NB4 (cell line): Measurements from ENCODE around the gene DNAJB11.

Experiments
- DNase-seq: peaks from one replicate; pipeline ENCODE4 v3.0.0; 2010; ENCODE audit warnings: low read depth
- H3K4me3 ChIP-seq: one replicate; pipeline ENCODE4 v1.5.1; 2011; ENCODE audit warnings: mild to moderate bottlenecking, low read depth, low read length, moderate library complexity
- MYC ChIP-seq: IDR thresholded peaks from 2 replicates; pipeline ENCODE4 v1.6.1; 2011; ENCODE audit warnings: low read depth, low read length
- POLR2A ChIP-seq: IDR thresholded peaks from 2 replicates; pipeline ENCODE4 v1.6.1; 2011; ENCODE audit warnings: mild to moderate bottlenecking; ENCODE audit not compliant: insufficient read length; ENCODE audit errors: extremely low read depth
- TF ChIP-seq, protein P1 (sequence below): IDR thresholded peaks from one replicate; pipeline ENCODE4 v1.5.1; 2012; ENCODE audit warnings: low read depth, low read length
- TF ChIP-seq, protein P2 (sequence below): IDR thresholded peaks from 2 replicates; pipeline ENCODE4 v1.6.1; 2011; ENCODE audit warnings: low read depth, low read length

Gene DNAJB11

DNA sequence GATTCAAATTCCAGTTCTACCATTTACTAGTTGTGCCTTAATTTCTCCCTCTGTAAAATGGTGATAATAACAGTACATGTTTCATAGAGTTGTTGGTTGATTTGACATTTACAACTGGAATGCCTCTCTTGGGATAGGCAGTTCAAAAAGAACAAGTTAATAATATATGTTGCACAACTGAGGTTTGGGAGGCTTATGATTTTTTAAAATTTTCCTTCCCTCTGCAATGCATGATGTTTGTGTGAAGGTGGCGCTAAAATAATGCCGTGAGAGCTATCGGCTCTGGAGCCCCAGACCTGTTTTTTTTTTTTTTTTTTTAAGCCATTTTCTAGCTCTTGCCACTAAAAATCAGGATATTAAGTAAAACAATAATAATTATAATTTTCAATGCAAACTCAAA is 18.6 kb downstream of the DNAJB11 start:
- no peak overlapping the region for H3K4me3 ChIP-seq
- peak; percentile 44 for DNase-seq
- TF ChIP-seq POLR2A = no peak
- TF ChIP-seq, protein P1, sequence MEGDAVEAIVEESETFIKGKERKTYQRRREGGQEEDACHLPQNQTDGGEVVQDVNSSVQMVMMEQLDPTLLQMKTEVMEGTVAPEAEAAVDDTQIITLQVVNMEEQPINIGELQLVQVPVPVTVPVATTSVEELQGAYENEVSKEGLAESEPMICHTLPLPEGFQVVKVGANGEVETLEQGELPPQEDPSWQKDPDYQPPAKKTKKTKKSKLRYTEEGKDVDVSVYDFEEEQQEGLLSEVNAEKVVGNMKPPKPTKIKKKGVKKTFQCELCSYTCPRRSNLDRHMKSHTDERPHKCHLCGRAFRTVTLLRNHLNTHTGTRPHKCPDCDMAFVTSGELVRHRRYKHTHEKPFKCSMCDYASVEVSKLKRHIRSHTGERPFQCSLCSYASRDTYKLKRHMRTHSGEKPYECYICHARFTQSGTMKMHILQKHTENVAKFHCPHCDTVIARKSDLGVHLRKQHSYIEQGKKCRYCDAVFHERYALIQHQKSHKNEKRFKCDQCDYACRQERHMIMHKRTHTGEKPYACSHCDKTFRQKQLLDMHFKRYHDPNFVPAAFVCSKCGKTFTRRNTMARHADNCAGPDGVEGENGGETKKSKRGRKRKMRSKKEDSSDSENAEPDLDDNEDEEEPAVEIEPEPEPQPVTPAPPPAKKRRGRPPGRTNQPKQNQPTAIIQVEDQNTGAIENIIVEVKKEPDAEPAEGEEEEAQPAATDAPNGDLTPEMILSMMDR = peak; percentile 40
- TF ChIP-seq, protein P2, sequence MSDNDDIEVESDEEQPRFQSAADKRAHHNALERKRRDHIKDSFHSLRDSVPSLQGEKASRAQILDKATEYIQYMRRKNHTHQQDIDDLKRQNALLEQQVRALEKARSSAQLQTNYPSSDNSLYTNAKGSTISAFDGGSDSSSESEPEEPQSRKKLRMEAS = no peak

DNA sequence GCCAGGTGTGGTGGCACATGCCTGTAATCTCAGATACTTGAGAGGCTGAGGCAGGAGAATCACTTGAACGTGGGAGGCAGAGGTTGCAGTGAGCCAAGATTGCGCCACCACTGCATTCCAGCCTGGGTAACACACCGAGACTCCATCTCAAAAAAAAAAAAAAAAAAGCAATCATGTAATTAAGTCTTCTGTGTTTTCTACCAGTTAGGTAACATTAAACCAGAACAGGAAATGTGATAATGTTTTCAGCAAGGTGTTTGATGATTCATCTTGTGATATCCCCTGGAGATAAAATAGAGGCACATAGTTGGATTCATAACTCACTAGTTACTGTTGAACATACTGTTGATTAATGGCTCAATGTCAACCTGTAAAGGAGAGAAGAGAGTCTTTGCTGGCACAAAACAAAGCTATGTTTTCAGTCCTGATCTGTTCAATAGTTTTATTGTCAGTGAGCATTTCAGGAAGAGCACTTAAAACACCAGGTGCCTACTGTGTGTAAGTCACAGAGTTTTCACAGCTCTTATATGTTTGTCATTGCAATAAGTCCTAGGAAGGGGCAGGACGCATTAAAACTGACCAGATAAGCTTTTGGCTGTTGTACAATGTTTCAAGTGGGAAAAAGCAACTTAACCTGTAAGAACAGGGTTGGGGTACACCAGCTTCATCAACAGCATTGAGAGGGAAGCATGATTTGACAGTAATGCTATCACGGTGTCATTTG is 19.5 kb downstream of the DNAJB11 start:
- H3K4me3 ChIP-seq = no peak overlapping the region
- TF ChIP-seq, protein P2 = no peak
- TF ChIP-seq, protein P1 = no peak
- no peak for TF ChIP-seq MYC
- no peak for TF ChIP-seq POLR2A
- peak; percentile 28 for DNase-seq

DNA sequence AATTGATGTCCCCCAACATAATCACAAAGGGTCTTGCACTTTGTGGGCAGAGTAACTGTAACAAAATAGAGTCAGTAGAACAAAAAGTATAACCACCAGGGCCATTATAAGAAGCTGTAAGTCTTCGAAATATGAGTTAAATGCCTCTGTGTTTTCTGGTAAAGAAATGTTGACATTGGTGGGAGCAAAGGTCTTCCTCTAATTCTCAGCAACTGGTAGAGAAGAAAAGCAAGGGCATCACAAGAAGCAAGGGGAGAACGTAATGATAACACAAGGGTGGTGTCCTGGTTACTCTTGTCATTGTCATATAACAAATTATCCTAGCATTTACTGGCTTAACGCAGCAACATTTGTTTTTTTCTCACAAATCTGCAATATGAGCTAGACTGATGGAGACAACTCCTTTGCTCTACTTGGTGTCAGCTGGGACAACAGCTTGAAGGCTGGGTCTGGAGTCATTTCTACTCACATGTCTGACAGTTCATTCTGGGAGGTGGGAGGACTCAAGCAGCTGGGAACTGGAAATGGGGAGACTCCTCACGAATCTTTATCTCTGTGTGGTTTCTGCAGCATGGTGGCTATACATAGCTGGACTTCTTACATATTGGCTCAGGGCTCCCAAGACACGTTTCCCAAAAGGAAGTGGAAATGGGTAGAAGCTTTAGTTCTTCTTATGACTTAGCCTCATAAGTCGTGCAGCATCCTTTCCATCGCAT is 20.2 kb downstream of the DNAJB11 start:
- no peak for TF ChIP-seq MYC
- TF ChIP-seq, protein P1 = no peak
- TF ChIP-seq, protein P2 = no peak
- TF ChIP-seq POLR2A = no peak
- no peak overlapping the region for H3K4me3 ChIP-seq
- DNase-seq = no peak

DNA sequence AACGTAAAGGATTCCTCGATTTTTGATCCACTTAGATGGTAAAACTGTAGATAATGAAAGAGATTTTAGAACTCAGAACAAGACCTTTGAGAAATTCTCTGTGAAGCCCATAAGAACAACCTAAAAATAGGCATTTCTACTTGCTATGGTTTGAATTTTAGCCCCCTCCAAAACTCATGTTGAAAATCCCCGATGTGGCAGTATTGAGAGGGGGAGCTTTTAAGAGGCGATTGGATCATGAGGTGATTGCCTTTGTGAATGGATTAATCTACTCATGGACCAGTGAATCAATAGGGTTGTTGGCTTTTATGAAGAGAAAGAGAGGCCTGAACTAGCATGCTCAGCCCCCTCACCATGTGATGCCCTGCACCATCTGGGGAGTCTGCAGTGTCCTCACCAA is 22.2 kb downstream of the DNAJB11 start:
- no peak for DNase-seq
- H3K4me3 ChIP-seq = no peak overlapping the region
- no peak for TF ChIP-seq POLR2A
- TF ChIP-seq, protein P2 = no peak
- no peak for TF ChIP-seq MYC
- TF ChIP-seq, protein P1 = no peak

DNA sequence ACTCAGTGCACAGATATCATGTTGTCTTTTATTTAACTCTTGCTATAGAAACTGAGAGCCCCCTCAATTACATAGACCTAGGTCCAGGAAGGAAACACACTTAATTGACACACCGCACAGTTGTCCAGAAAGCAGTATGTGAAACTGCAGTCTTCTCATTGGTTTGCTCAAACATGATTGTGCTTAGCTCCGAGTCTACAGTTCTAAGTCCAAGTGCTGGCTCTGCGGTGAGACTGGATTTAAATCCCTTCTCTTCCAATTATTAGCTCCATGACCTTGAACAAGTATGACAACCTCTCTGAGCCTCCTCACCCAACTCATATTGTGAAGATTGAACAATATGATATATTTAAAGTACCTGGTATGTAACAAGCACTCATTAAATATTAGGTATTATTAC is 23.3 kb downstream of the DNAJB11 start:
- no peak for DNase-seq
- no peak overlapping the region for H3K4me3 ChIP-seq
- TF ChIP-seq, protein P1 = no peak
- TF ChIP-seq, protein P2 = no peak
- TF ChIP-seq POLR2A = no peak
- no peak for TF ChIP-seq MYC
